NCI-H1694 (cell line): Measurements from ENCODE around the gene DPYSL4.

Experiments used
- DNase-seq: peaks from one replicate; lab custom pipeline; 2025; lab: John Stamatoyannopoulos, UW

Gene DPYSL4

GRCh38 chr10:132163826-132164515 is 22.8 kb upstream of the DPYSL4 start:
- no peak for DNase-seq

- DNase-seq = no peak
Measured at GRCh38 chr10:132164761-132165278, 21.9 kb upstream of the DPYSL4 start.

GRCh38 chr10:132165416-132165980 is 21.2 kb upstream of the DPYSL4 start:
- DNase-seq = no peak

DNA sequence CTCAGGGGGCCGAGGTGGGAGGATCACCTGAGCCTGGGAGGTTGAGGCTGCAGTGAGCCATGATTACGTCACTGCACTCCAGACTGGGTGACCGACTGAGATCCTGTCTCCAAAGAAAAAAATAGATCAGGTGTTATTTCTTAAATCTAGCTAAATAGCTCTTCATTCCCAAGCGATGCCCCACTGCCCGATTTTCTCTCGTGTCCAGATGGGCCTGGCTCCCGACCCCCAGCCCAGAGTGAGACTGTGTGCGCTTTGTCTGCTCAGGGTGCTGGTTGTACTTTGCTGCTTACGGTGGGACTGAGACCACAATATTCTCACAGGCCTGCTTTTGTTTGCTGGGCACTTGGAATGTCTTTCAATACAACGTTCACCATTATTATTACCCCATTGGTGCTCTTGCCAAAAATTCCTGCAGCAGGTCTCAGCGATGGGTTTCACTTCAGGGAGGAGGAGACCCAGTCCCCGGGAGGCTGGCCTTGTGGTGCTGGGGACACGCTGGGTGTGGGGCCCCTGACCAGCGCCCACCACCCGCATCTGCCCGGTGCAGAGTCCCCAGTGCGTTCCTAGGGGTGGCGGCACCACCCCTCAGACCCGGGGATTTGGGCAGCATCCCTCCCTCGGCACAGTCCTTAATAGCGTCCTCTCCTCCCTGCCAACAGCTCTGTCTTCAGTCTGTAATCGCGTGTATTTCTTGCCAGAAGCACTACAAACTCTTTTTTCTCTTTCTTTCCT is 20.4 kb upstream of the DPYSL4 start:
- no peak for DNase-seq

DNA sequence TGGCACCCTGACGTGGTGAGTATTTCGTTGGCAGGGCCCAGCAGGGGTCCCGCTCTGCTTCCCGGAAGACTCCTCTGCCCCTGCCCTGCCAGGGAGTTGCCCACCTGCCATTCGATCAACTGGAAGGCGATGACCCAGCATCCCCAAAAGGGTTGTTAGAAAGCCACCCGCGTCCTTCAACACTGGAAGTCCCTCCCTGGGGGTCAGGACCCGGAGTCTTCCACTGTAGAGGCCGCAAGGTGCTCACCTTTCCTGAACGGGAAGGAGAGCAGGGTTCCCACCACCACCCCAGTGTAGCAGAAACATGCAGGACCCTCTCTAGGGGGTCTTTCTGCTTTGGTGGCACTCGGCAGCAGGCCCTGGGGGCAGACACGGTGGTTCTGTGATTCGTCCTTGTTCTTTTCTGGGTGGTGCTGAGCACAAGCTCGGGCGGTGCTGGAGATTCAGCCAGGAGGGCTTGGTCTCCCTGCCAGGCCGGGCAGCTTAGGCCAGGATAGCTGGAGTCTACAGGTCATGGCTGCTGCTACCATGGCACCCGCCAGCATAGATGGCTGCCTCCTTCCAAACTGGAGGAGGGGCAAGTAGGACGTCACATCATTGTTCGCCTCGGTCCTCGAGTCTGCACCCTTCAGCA is 19.6 kb upstream of the DPYSL4 start:
- no peak for DNase-seq

- DNase-seq = no peak
Measured at GRCh38 chr10:132167976-132168375, 18.8 kb upstream of the DPYSL4 start.

DNA sequence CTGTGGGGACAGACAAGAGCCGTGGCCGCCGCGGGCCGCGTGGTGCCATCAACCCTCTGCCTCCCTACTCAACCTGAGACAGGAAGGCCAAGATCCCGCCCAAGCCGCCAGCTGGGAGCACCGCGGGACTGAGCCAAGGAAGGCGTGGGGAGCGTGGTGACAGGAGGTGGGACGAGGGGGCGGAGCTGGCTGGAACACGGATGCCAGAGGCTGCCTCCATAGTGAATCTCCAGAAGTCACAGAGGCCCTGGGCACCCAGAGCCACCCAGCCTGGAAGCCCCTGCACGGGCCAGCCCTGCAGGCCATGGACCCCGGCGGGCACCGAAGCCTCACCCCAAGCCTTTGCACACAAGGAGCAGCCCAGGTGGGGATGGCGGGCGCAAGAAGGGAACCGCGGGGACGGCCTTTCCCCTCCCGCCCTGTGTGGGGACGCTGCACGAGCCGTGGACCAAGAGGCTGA is 18.1 kb upstream of the DPYSL4 start:
- no peak for DNase-seq

GRCh38 chr10:132169031-132169765 is 17.6 kb upstream of the DPYSL4 start:
- DNase-seq = no peak

GRCh38 chr10:132169766-132170560 is 16.8 kb upstream of the DPYSL4 start:
- no peak for DNase-seq

DNA sequence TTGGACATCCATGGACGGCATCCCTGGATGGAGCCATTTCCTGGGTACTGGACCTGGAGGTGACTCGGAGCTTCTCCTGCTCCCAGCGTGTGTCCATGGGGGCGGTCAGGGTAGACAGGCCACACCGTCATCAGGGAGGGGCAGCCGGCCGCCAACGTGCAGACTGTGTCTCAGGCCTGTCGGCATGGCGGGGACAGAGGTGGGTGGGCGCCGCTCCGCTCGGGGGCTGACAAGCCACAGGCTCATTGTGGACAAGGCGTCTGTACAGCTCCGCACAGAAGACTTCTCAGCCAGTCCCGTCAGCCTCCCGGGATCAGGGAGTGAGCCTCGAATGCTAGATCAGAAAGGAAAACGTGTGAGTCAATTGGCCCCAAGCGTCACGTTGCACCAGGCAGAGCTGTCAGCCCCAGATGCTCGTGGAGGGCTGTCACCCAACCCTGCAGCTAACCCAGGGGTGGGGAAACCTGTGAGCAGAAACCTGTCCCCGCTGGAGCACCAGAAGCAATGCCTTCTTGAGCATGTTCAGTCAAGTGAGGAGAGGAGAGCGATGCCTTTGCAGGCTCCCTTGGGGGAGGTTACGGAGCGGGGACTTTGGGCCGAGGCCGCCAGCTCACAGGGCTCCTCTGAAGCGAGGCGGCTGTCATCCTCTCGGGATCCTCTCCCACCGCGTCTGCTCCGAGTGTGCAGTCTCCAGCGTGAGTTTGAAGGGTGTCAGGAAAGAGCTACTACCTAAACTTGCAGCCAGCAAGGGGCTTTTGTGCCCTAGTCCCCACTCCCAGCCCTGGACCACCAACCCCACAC is 16.0 kb upstream of the DPYSL4 start:
- DNase-seq = no peak

GRCh38 chr10:132172091-132173066 is 14.4 kb upstream of the DPYSL4 start:
- DNase-seq = no peak

DNA sequence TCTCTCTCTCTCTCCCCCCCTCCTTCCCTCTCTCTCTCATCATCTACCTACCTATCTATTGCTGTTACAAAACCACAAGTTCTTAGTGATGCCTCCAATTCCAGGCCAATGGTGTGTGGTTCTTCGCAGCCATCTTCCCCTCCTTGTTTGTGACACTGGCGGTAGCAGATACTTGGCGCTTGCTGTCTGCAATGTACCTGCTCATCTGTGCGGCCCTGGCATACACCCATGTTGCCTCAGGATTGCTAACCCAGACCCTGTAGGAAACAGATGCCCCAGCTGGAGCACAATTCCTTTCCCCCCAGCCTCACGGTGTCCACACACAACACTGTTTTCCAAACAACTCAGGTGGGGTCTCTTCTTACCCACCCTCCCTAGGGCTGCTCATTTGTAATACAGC is 13.6 kb upstream of the DPYSL4 start:
- DNase-seq = no peak

GRCh38 chr10:132174237-132174636 is 12.5 kb upstream of the DPYSL4 start:
- no peak for DNase-seq

- no peak for DNase-seq
Measured at GRCh38 chr10:132175408-132175807, 11.3 kb upstream of the DPYSL4 start.

DNA sequence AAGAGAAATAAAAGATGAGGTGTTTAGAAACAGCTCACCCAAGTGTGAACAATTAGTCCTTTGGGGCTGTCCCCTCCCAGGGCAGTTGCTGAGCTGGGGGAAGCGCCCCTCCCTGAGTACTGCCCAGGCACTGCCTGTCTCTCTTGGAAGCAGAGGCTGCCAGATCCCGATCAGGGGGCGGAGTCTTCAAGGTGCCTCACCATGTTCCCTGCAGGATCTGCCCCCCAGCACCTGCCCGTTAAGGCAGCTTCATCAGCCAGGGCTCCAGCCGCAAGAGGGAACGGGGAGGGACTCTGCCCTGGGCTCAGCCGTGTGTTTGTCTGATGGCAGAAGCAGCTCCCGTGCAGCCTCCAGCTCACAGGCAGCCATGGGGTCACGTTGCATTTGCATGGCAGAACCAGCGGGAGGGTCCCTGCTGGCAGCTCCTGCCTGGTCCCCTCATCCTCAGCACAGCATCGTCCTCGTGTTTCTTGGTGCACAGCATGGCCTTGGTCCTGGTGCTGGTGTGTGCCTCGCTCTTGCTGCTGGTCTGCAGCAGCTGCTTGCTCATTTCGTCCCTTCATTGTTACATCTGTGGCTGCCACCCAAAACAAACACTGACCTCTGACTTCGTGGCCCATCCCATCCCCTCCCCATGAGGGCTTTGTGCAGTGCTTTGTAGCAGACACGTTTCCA is 10.7 kb upstream of the DPYSL4 start:
- no peak for DNase-seq

- DNase-seq = no peak
Measured at GRCh38 chr10:132176623-132177500, 9.9 kb upstream of the DPYSL4 start.

- no peak for DNase-seq
Measured at GRCh38 chr10:132178046-132178445, 8.7 kb upstream of the DPYSL4 start.
